Lung (tissue), 12 donors: ENCODE data around the gene FOXN3. TPM values are rescaled to one million over a fixed set of nuclear protein-coding genes. Genes with fewer than 3 reads are reported as not detected.

Experiments used
- ATAC-seq: fragments of 200-7000 bp; cut with Tn5 transposase; one replicate; pipeline ENCODE4 v1.9.1; 2020; ENCODE audit warnings: moderate number of reproducible peaks; ENCODE audit not compliant: insufficient read depth, low FRiP score
- DNase-seq, 3 donors: peaks; one replicate each; pipeline ENCODE4 v3.0.0-alpha.2; 2013 to 2017
- H3K27ac ChIP-seq, 2 donors: one replicate each; pipeline ENCODE4 v1.5.1; 2013; ENCODE audit warnings: mild to moderate bottlenecking in 2 of 2, moderate library complexity in 2 of 2, control low read depth in 1 of 2, inconsistent platforms in 1 of 2, low read depth in 1 of 2, low read length in 1 of 2
- H3K27me3 ChIP-seq, 3 donors: one replicate each; pipeline ENCODE4 v1.5.1; 2013; ENCODE audit warnings: low read length in 2 of 3; ENCODE audit not compliant: control insufficient read depth in 3 of 3, insufficient read depth in 3 of 3
- H3K36me3 ChIP-seq, 4 donors: one replicate each; pipeline ENCODE4 v1.5.1; 2013; ENCODE audit warnings: low read length in 4 of 4, mild to moderate bottlenecking in 1 of 4, moderate library complexity in 1 of 4; ENCODE audit not compliant: control insufficient read depth in 4 of 4, insufficient read depth in 4 of 4
- H3K4me1 ChIP-seq, 5 donors: one replicate each; pipeline ENCODE4 v1.5.1; 2013; ENCODE audit warnings: low read length in 5 of 5, mild to moderate bottlenecking in 2 of 5, moderate library complexity in 1 of 5; ENCODE audit not compliant: control insufficient read depth in 5 of 5, insufficient read depth in 5 of 5
- H3K4me3 ChIP-seq: one replicate; pipeline ENCODE4 v1.5.1; 2013; ENCODE audit warnings: mild to moderate bottlenecking, control low read depth, moderate library complexity
- H3K9ac ChIP-seq, 2 donors: one replicate each; pipeline ENCODE4 v1.5.1; 2013; ENCODE audit warnings: low read length in 2 of 2, control low read depth in 1 of 2; ENCODE audit not compliant: insufficient read depth in 1 of 2
- H3K9me3 ChIP-seq, 4 donors: one replicate each; pipeline ENCODE4 v1.5.1; 2013; ENCODE audit warnings: low read length in 3 of 4, mild to moderate bottlenecking in 1 of 4, moderate library complexity in 1 of 4; ENCODE audit not compliant: control insufficient read depth in 4 of 4, insufficient read depth in 3 of 4
- WGBS, 2 donors: extraction: QIAGEN DNeasy Blood & Tissue Kit; methylation state at CpG; one replicate each; pipeline ENCODE4 v1.1.7; 2013; 5-methylcytosine and 5-hydroxymethylcytosine counted together
- polyA plus RNA-seq, 2 donors: library from polyadenylated mRNA; stranded (reverse); fragments of 200-250 nt; gene quantifications; one replicate each; pipeline ENCODE4 v1.2.1, GENCODE V29; 2013
- total RNA-seq, 2 donors: library from RNA; depleted of rRNA in 1 of 2; stranded (reverse); fragments of >200 nt in 1 of 2; gene quantifications; one replicate each; pipeline ENCODE4 v1.2.1, GENCODE V29; 2014 to 2021
- TF ChIP-seq, protein P1 (sequence below): IDR thresholded peaks from 2 replicates; pipeline ENCODE4 v1.5.1; 2012; ENCODE audit warnings: mild to moderate bottlenecking; ENCODE audit errors: control extremely low read depth, extremely low read depth
- donor health status: control.
- donor health status: control.
- donor health status: Bipolar disorder and iron deficiency.
- donor health status: healthy.
- donor health status: DM: yes; HTN: yes; CAD: no.

Gene FOXN3
- total and polyA plus RNA-seq, 4 donors, result 12.7 to 69.7 (median 34.9) TPM

DNA sequence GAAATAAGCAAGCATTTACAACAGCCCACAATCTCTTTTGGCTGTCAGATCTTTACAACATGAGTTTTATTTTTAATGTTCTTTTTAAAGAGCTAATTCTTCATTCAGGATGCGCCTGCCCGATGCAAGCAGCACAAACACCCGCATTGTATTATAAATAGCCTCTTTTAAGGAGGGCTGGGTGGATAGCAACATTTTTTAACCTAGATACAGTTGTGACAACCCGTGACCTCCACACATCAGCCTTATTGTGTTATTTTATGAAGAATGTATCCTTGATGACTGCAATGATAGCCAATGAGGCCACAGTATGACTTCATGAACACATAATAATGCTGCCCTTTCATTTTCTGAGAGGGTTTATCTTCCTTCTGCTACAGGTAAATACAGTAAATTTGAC, 173.7 kb downstream of the FOXN3 start:
- Histone ChIP-seq H3K27me3 (no peaks in the 10 kb centered on the region), H3K9me3 (no peaks in the 10 kb centered on the region), H3K9ac (no peak overlapping the region), H3K4me1 (peaks cover 0 to 20% (median 9%) of the 10 kb centered on the region in 5 donors), H3K4me3 (no peak overlapping the region), H3K27ac (no peak overlapping the region), H3K36me3 (no peaks in the 10 kb centered on the region)
- TF ChIP-seq, protein P1, sequence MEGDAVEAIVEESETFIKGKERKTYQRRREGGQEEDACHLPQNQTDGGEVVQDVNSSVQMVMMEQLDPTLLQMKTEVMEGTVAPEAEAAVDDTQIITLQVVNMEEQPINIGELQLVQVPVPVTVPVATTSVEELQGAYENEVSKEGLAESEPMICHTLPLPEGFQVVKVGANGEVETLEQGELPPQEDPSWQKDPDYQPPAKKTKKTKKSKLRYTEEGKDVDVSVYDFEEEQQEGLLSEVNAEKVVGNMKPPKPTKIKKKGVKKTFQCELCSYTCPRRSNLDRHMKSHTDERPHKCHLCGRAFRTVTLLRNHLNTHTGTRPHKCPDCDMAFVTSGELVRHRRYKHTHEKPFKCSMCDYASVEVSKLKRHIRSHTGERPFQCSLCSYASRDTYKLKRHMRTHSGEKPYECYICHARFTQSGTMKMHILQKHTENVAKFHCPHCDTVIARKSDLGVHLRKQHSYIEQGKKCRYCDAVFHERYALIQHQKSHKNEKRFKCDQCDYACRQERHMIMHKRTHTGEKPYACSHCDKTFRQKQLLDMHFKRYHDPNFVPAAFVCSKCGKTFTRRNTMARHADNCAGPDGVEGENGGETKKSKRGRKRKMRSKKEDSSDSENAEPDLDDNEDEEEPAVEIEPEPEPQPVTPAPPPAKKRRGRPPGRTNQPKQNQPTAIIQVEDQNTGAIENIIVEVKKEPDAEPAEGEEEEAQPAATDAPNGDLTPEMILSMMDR, result no peak
- DNase-seq (no peak), ATAC-seq (no peak)
- WGBS, 2 donors, result 75 to 86% methylated on average over 4 of the region's 4 CpGs

DNA sequence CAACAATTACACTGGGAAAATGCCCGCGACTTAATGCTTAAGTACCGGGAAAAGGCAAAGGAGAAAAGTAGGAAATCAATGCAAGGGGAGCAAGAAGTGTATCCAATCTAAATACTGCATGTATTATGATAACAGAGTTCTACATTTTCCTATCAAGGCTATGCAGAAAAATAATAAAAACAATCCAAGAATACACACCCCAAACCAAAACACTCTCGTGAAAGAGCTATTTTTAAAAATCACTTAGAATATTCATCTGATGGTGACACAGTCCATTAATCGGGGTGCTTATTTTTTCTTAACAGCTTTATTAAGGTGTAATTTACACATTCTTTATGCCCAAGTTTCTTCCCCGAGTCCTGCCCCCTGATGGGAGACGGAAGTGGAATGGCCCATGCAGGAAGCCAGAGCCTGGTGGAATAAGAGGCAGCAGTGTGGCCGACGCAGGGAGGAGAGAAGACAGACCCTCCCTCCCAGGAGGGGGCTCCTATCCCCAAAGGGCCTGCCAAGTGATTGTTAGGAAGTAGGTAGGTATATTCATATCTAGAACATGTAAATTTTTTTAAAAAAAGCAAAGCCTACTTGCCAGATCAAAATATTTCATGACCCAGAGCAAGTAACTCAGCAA, 174.3 kb downstream of the FOXN3 start:
- TF ChIP-seq, protein P1, result no peak
- H3K27ac ChIP-seq, result no peak overlapping the region
- H3K4me3 ChIP-seq, result no peak overlapping the region
- 68 to 76% methylated on average over 9 of the region's 9 CpGs for WGBS, 2 donors
- H3K9me3 ChIP-seq, result no peaks in the 10 kb centered on the region
- DNase-seq, result no peak
- no peaks in the 10 kb centered on the region for H3K36me3 ChIP-seq
- no peak overlapping the region for H3K9ac ChIP-seq
- H3K27me3 ChIP-seq, result no peaks in the 10 kb centered on the region
- peaks cover 0 to 20% (median 6%) of the 10 kb centered on the region in 5 donors for H3K4me1 ChIP-seq
- ATAC-seq, result no peak

DNA sequence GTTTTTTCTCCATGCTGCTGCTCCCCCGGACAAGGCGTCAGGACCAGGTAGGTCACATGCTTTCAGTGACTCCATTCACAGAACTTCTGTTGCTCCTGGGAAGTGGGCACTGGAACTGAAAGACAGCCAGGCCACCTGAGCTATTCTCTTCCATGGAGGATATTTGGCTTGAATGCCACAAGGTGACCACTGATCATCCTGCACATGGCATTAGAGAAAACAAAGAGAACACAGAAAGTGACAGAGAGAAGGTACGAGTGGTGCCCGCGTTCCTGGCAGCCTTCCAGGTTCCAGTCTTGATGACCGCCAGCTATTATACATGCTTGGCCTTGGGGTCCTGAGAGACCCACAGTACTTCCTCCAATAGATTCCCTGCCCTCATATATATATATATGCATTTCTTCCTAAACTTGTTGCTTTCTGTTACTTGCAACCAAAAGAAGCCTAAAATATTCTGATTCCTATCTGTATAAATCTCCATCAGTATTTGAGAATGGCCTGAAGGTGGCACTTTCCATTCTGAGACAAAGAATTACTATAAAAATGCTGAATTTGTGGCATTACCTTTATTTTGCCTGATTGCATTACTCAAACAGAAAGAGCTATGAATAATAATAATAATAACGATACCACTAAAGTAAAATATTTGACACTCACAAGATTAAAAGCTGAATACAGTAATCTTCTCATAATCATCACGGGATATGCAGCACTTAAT, 174.9 kb downstream of the FOXN3 start:
- H3K27ac ChIP-seq, result no peak overlapping the region
- no peaks in the 10 kb centered on the region for H3K9me3 ChIP-seq
- 78 to 85% methylated on average over 8 of the region's 8 CpGs for WGBS, 2 donors
- H3K4me1 ChIP-seq, result peaks cover 0 to 20% (median 6%) of the 10 kb centered on the region in 5 donors
- H3K9ac ChIP-seq, result no peak overlapping the region
- H3K36me3 ChIP-seq, result no peaks in the 10 kb centered on the region
- DNase-seq (no peak), ATAC-seq (no peak)
- TF ChIP-seq, protein P1, result no peak
- H3K4me3 ChIP-seq, result no peak overlapping the region
- no peaks in the 10 kb centered on the region for H3K27me3 ChIP-seq
